Fibroblast of gingiva (primary cell): ENCODE results near the gene PRKD1.
"Not testable (repeated sequence)": the region's sequence is repeated elsewhere in the genome, so short reads cannot be mapped to it uniquely, and the experiment has no call there.

Source experiments
- DNase-seq: peaks from one replicate; pipeline ENCODE4 v3.0.0-alpha.2; 2011; ENCODE audit warnings: low read depth

Gene PRKD1

GRCh38 chr14:29798811-29799210, 128.8 kb downstream of the PRKD1 start:
- no peak for DNase-seq

DNA sequence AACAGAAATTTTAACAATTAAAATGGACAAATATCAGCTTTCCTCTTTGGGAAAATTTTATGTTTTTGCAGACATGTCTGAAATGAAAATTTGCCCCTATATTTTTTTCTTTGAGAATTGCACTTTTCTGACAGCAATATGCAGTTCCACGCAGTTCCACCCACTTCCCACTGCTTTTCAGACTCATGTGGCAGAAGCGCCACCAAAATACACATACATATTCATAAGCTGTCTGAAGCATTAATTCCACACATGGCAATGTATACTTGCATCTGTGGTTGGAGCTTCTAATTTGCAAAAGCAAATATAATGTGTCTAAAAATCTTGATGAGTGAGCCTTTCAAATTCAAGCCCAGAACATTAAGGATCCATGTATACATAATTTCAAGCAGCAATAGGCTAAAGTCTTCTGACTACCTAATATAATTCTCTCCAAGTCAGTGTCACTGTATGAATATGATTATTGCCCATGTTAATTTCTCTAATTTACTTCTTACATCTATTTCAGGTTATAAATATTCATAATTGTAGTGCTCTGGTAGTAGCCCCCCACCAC, 129.5 kb downstream of the PRKD1 start:
- no peak for DNase-seq

DNA sequence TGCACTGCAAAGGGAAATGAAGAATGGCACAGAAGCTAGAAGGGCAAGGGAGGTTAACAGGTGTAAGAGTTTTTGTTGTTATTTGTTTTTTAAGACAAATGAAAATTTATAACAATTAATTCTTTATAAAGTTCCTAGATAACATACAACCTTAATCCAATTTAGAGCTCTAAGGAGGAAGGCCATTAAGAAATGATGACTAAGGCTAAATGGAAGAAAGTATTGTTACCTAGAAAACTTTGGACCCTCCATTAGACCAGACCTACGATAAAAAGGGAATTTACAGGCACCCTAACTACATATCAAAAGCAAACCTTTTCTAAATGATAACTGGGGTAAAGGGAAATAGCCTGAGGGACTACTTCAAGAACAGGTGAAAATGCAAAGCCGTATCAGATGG, 130.8 kb downstream of the PRKD1 start:
- no peak for DNase-seq

DNA sequence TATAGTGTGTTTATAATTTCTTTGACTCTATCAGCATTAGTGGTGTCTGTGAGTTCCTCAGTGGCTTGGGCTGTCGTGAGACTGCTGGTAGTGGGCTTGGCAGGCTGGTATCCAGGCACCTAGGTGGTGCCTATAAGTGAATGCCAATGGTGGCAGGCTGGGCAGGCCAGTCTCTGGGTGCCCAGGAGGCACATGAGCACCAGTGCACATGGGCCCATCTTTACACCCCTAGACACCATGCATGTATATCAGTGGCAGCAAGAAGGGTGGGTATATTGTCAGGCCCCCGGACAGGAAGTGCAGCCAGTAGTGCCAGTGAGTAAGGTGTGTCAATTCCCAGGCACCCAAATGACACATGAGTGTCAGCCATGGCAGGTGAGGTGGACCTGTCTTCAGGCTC, 138.2 kb downstream of the PRKD1 start:
- DNase-seq = no peak

DNA sequence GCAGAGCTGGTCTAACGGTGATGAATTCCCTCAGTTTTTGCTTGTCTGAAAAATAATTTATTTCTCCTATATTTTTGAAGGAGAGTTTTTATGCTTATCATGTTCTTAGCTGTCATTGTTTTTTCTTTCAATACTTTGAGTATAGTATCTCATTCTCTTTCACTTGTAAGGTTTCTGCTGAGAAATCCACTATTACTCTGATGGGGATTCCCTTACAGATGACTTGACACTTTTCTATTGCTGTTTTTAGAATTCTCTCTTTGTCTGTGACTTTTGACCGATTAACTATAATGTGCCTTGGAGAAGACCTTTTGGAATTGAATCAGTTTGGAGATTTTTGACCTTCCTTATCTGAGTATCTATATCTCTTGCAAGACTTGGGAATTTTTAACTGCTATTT, 139.6 kb downstream of the PRKD1 start:
- no peak for DNase-seq

GRCh38 chr14:29783556-29783955, 144.1 kb downstream of the PRKD1 start:
- DNase-seq = no peak

DNA sequence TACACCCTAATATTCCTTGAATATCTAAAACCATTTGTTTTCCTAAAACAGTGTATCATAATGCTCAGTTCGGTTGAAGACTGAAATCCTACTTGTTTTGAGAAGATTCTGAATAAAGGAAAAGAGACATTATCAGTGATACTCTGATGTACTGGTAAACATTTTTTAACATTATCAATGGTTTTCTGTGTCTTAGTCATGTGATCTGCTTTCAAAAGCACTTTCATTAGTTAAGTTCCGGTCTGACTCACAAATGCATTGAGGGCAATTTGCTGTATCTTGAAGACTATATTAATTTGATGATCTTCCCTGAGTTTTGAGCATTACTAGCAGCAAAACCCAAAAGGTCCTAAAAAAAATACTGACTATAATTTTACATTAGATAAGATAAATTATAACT, 145.6 kb downstream of the PRKD1 start:
- no peak for DNase-seq

DNA sequence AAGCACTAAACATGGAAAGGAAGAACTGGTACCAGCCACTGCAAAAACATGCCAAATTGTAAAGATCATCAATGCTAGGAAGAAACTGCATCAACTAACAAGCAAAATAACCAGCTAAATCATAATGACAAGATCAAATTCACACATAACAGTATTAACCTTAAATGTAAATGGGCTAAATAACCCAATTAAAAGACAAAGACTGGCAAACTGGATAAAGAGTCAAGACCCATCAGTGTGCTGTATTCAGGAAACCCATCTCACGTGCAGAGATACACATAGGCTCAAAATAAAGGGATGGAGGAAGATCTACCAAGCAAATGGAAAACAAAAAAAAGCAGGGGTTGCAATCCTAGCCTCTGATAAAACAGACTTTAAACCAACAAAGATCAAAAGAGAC, 150.5 kb downstream of the PRKD1 start:
- DNase-seq = not testable (repeated sequence)

GRCh38 chr14:29773990-29774389, 153.7 kb downstream of the PRKD1 start:
- DNase-seq = no peak

GRCh38 chr14:29763342-29763858, 164.2 kb downstream of the PRKD1 start:
- DNase-seq = no peak

DNA sequence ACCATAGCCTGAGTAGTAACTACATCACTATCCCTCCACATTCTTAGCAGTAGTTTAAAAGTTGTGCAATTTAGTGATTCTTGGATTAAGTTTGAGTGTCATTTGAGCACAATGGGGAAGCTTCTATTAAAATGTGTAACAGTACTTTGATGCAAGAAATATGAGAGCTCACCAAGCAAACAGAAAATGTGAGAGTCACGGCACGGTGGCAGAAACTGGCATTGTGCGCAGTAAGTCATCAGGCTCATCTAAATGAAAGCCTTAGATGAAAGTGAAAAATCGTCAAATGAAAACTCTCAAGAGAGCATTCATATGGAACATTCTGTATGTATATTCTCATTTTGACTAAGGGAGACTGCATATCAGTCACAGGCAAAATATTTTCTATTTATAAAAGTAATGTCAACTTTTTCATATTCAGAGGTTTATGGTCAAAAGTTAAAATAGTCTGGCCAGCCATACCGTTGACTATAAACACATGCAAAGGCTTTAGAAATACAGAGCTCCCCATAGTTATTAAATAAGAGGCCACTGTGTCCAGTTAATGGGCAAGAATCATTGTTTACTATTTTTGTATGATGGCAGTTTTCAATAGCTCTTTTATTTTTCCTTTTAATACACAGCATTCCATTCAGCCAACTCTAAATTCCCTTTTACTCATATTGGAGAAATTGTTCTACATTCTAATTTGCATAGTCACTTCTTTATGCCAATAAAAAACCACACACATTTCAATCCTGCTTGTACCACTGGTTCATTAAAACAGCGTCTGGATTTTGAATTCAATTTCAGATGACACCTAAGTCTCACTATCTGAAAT, 167.9 kb downstream of the PRKD1 start:
- DNase-seq = peak; percentile 78

GRCh38 chr14:29757711-29758233, 169.9 kb downstream of the PRKD1 start:
- DNase-seq = no peak

GRCh38 chr14:29757188-29757680, 170.4 kb downstream of the PRKD1 start:
- no peak for DNase-seq

- DNase-seq = no peak
Observed at GRCh38 chr14:29756019-29756385, 171.6 kb downstream of the PRKD1 start.

GRCh38 chr14:29755311-29756018, 172.2 kb downstream of the PRKD1 start:
- DNase-seq = no peak

- no peak for DNase-seq
Observed at GRCh38 chr14:29754134-29754533, 173.5 kb downstream of the PRKD1 start.

GRCh38 chr14:29752221-29752923, 175.3 kb downstream of the PRKD1 start:
- DNase-seq = no peak

- DNase-seq = no peak
Observed at GRCh38 chr14:29749829-29750228, 177.8 kb downstream of the PRKD1 start.

DNA sequence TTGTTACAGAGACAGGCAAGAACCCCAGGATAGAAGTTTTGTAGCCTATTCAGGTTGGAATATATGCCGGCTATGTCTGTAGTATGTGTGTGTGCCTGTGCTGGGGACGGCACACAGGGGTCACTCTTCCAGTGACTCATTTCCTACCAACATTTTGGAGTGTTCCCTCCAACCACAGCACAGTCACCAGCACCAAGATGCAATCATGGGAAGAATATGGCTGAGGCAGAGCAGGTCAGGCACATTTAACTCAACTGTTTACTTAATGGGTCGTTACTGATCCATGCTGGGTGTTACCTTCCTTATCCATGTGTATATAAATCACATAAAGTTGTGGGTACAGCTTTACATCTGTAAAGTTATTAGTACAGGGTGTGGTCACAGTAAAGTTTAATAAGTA, 178.3 kb downstream of the PRKD1 start:
- peak; percentile 15 for DNase-seq

DNA sequence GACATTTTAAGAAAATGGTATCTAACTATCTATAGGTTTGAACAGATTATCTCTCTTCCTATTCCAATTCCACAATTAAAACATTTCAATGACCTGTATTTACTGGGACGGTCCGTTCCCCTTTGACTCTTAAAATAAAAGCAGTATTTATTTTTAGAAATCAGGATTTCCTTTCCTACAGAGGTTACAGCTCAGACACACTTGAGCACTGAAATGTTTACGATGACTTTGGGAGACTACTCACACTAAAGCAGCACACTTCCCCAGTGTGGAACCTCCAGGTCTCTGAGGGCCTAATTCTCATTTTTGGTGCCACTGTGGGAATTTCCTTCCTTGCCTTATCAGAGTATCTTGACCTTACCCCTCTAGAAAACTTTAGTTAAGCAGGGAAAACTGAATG, 181.8 kb downstream of the PRKD1 start:
- no peak for DNase-seq

GRCh38 chr14:29743531-29743930, 184.1 kb downstream of the PRKD1 start:
- DNase-seq = no peak

- DNase-seq = peak; percentile 45
Observed at GRCh38 chr14:29741909-29742401, 185.7 kb downstream of the PRKD1 start.
